Measurements from ENCODE around the gene UNC5A. TPM values are rescaled to one million over a fixed set of nuclear protein-coding genes. Genes with fewer than 3 reads are reported as not detected.

Gene UNC5A
- total RNA-seq, 1 donor from 2014 or later, result not detected

DNA sequence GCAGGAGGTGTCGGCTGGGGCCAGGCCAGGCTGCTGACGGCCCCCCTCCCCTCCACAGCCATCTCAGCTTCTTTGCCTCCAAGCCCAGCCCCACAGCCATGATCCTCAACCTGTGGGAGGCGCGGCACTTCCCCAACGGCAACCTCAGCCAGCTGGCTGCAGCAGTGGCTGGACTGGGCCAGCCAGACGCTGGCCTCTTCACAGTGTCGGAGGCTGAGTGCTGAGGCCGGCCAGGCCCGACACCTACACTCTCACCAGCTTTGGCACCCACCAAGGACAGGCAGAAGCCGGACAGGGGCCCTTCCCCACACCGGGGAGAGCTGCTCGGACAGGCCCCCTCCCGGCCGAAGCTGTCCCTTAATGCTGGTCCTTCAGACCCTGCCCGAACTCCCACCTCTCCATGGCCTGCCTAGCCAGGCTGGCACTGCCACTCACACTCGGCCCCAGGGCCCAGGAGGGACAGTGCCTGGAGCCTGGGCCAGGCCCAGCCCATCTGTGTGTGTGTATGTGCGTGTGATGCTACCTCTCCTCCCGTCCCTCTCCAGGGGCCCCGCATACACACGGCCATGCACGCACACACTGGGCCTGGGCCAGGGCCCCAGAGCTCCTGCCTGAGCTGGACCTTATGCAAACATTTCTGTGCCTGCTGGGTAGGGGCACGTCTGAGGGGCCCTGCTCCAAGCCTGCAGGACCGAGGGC lies 69.5 kb downstream of the UNC5A start:
- DNase-seq (ENCODE audit: extremely low spot score in 2 of 2), result no peak
- Histone ChIP-seq H3K27me3 (no peaks in the 10 kb centered on the region), H3K36me3 (no peaks in the 10 kb centered on the region), H3K27ac (no peak overlapping the region), H3K4me1 (no peaks in the 10 kb centered on the region), H3K9me3 (no peaks in the 10 kb centered on the region), H3K4me3 (no peak overlapping the region)
- intact Hi-C loops (cut with DNase I), result no loop called here
- TF ChIP-seq POLR2AphosphoS5 (IDR thresholded peaks at IDR 0.05; ENCODE audit: insufficient read depth in 1 of 2, low read depth in 1 of 2) (no peak), CTCF (IDR thresholded peaks at IDR 0.05) (no peak), POLR2A (IDR thresholded peaks at IDR 0.05) (no peak)

DNA sequence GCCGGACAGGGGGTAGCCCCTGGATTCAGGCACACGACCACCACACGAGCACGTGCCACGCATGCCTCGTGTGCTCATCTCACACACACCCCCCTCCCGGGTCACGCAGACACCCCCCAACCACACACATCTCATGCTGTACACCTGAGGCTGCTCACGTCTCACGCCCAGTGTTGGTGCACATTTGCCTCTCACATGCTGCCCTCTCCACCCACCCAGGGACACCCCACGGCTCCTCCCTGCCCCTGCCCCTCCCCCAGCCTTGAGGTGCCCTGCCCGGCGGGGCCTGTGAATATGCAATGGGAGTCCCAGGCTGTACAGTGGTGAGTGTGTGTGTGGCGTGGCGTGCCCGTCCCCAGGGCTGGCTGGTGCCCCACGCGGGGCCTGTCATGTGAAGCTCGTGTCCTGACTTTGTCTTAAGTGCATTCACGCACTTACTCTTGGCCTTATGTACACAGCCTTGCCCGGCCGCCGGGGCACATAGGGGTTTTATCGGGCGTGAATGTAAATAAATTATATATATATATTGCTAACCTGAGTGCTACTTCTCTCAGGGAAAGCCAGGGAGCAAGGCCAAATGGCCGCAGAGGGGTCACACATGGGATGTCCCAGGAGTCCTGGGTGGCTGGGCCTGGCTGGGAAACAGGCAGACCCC lies 70.1 kb downstream of the UNC5A start:
- H3K27ac ChIP-seq, result no peak overlapping the region
- intact Hi-C loops (cut with DNase I), result no loop called here
- H3K4me3 ChIP-seq, result no peak overlapping the region
- no peaks in the 10 kb centered on the region for H3K9me3 ChIP-seq
- DNase-seq (ENCODE audit: extremely low spot score in 2 of 2), result no peak
- TF ChIP-seq POLR2A (IDR thresholded peaks at IDR 0.05) (no peak), POLR2AphosphoS5 (IDR thresholded peaks at IDR 0.05; ENCODE audit: insufficient read depth in 1 of 2, low read depth in 1 of 2) (no peak), CTCF (IDR thresholded peaks at IDR 0.05) (no peak)
- no peaks in the 10 kb centered on the region for H3K36me3 ChIP-seq
- H3K4me1 ChIP-seq, result no peaks in the 10 kb centered on the region
- no peaks in the 10 kb centered on the region for H3K27me3 ChIP-seq

GRCh38 chr5:176881021-176881749 lies 70.8 kb downstream of the UNC5A start:
- intact Hi-C loops (cut with DNase I), result no loop called here
- Histone ChIP-seq H3K27me3 (no peaks in the 10 kb centered on the region), H3K36me3 (no peaks in the 10 kb centered on the region), H3K4me3 (no peak overlapping the region), H3K9me3 (no peaks in the 10 kb centered on the region), H3K27ac (no peak overlapping the region), H3K4me1 (no peaks in the 10 kb centered on the region)
- no peak for TF ChIP-seq POLR2A (IDR thresholded peaks at IDR 0.05)
- no peak for TF ChIP-seq POLR2AphosphoS5 (IDR thresholded peaks at IDR 0.05; ENCODE audit: insufficient read depth in 1 of 2, low read depth in 1 of 2)
- TF ChIP-seq CTCF (IDR thresholded peaks at IDR 0.05), result no peak
- DNase-seq (ENCODE audit: extremely low spot score in 2 of 2), result no peak

GRCh38 chr5:176881816-176882566 lies 71.6 kb downstream of the UNC5A start:
- no peak for DNase-seq (ENCODE audit: extremely low spot score in 2 of 2)

More at GRCh38 chr5:176881816-176882566, 71.6 kb downstream of the UNC5A start:
- Histone ChIP-seq H3K27me3 (no peaks in the 10 kb centered on the region), H3K36me3 (no peaks in the 10 kb centered on the region), H3K4me1 (no peaks in the 10 kb centered on the region), H3K27ac (no peak overlapping the region), H3K4me3 (no peak overlapping the region), H3K9me3 (no peaks in the 10 kb centered on the region)
- no peak for TF ChIP-seq CTCF (IDR thresholded peaks at IDR 0.05)
- intact Hi-C loops (cut with DNase I), result no loop called here
